Lung (tissue), 12 donors: Measurements from ENCODE around the gene PCSK1. TPM values are rescaled to one million over a fixed set of nuclear protein-coding genes. Genes with fewer than 3 reads are reported as not detected.

Experiments
- ATAC-seq: fragments of 200-7000 bp; cut with Tn5 transposase; one replicate; pipeline ENCODE4 v1.9.1; 2020; ENCODE audit warnings: moderate number of reproducible peaks; ENCODE audit not compliant: insufficient read depth, low FRiP score
- DNase-seq, 3 donors: peaks; one replicate each; pipeline ENCODE4 v3.0.0-alpha.2; 2013 to 2017
- H3K27ac ChIP-seq, 2 donors: one replicate each; pipeline ENCODE4 v1.5.1; 2013; ENCODE audit warnings: mild to moderate bottlenecking in 2 of 2, moderate library complexity in 2 of 2, control low read depth in 1 of 2, inconsistent platforms in 1 of 2, low read depth in 1 of 2, low read length in 1 of 2
- H3K27me3 ChIP-seq, 3 donors: one replicate each; pipeline ENCODE4 v1.5.1; 2013; ENCODE audit warnings: low read length in 2 of 3; ENCODE audit not compliant: control insufficient read depth in 3 of 3, insufficient read depth in 3 of 3
- H3K36me3 ChIP-seq, 4 donors: one replicate each; pipeline ENCODE4 v1.5.1; 2013; ENCODE audit warnings: low read length in 4 of 4, mild to moderate bottlenecking in 1 of 4, moderate library complexity in 1 of 4; ENCODE audit not compliant: control insufficient read depth in 4 of 4, insufficient read depth in 4 of 4
- H3K4me1 ChIP-seq, 5 donors: one replicate each; pipeline ENCODE4 v1.5.1; 2013; ENCODE audit warnings: low read length in 5 of 5, mild to moderate bottlenecking in 2 of 5, moderate library complexity in 1 of 5; ENCODE audit not compliant: control insufficient read depth in 5 of 5, insufficient read depth in 5 of 5
- H3K4me3 ChIP-seq: one replicate; pipeline ENCODE4 v1.5.1; 2013; ENCODE audit warnings: mild to moderate bottlenecking, control low read depth, moderate library complexity
- H3K9ac ChIP-seq, 2 donors: one replicate each; pipeline ENCODE4 v1.5.1; 2013; ENCODE audit warnings: low read length in 2 of 2, control low read depth in 1 of 2; ENCODE audit not compliant: insufficient read depth in 1 of 2
- H3K9me3 ChIP-seq, 4 donors: one replicate each; pipeline ENCODE4 v1.5.1; 2013; ENCODE audit warnings: low read length in 3 of 4, mild to moderate bottlenecking in 1 of 4, moderate library complexity in 1 of 4; ENCODE audit not compliant: control insufficient read depth in 4 of 4, insufficient read depth in 3 of 4
- CTCF ChIP-seq: IDR thresholded peaks from 2 replicates; pipeline ENCODE4 v1.5.1; 2012; ENCODE audit warnings: mild to moderate bottlenecking; ENCODE audit errors: control extremely low read depth, extremely low read depth
- WGBS, 2 donors: extraction: QIAGEN DNeasy Blood & Tissue Kit; methylation state at CpG; one replicate each; pipeline ENCODE4 v1.1.7; 2013; 5-methylcytosine and 5-hydroxymethylcytosine counted together
- polyA plus RNA-seq, 2 donors: library from polyadenylated mRNA; stranded (reverse); fragments of 200-250 nt; gene quantifications; one replicate each; pipeline ENCODE4 v1.2.1, GENCODE V29; 2013
- total RNA-seq, 2 donors: library from RNA; depleted of rRNA in 1 of 2; stranded (reverse); fragments of >200 nt in 1 of 2; gene quantifications; one replicate each; pipeline ENCODE4 v1.2.1, GENCODE V29; 2014 to 2021
- donor health status: control.
- donor health status: control.
- donor health status: Bipolar disorder and iron deficiency.
- donor health status: healthy.
- donor health status: DM: yes; HTN: yes; CAD: no.

The PCSK1 gene
- total and polyA plus RNA-seq, 4 donors: 0.08 to 3.3 (median 1.3) TPM

DNA sequence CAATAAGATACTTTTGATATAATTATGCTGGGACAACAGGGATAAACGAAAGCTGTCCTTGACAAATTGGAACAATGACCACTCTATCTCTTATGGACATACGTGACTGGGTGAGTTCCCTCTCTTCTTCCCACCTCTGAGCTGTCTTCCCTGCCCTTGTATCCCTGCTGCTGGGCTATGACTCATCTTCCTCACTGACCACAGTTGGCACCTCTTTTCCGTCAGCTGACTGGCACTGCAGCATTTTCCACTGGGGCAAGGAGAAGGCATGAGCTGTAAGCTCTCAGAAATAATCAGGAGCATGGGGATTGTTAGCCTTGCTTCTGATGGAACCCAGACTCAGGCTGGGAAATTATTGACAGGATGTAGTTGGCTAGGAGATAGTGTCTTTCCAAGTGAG lies 48.7 kb downstream of the PCSK1 start:
- Histone ChIP-seq H3K27ac (peak overlapping the region in 1 of 2 donors; percentile 67), H3K27me3 (peaks cover 0 to 2% (median 0%) of the 10 kb centered on the region in 3 donors), H3K4me1 (peaks cover 0 to 8% (median 0%) of the 10 kb centered on the region in 5 donors), H3K9ac (no peak overlapping the region), H3K9me3 (no peaks in the 10 kb centered on the region), H3K36me3 (no peaks in the 10 kb centered on the region), H3K4me3 (no peak overlapping the region)
- WGBS, 2 donors: 72 to 74% methylated on average over 3 of the region's 3 CpGs
- no peak for ATAC-seq
- no peak for TF ChIP-seq CTCF
- DNase-seq: no peak

DNA sequence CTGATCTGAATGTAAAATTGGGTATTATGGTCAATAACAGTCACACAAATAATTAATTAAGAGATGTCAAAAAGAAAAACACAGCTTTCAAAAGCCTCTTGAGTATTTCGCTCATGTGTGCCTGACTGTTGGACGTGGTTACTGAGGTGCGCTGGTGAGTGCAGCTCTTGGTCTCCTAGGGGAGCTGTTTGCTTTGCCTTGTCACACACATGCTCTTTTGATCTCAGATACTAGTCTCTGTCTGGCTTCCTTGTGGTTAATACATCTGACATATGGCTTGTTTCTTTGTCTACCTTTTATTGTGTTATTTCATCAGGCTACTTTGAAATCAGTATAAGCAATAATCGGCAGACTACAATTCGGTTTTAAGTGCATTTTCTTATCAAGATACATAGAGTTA lies 51.5 kb downstream of the PCSK1 start:
- WGBS, 2 donors: 62 to 86% methylated on average over 5 of the region's 5 CpGs
- no peaks in the 10 kb centered on the region for H3K9me3 ChIP-seq
- H3K36me3 ChIP-seq: no peaks in the 10 kb centered on the region
- no peak overlapping the region for H3K9ac ChIP-seq
- DNase-seq: peak in 1 of 3 donors; percentile 10
- H3K4me3 ChIP-seq: no peak overlapping the region
- no peak for ATAC-seq
- H3K27me3 ChIP-seq: peaks cover 0 to 2% (median 0%) of the 10 kb centered on the region in 3 donors
- H3K4me1 ChIP-seq: peaks cover 0 to 8% (median 0%) of the 10 kb centered on the region in 5 donors
- no peak overlapping the region for H3K27ac ChIP-seq
- TF ChIP-seq CTCF: no peak

DNA sequence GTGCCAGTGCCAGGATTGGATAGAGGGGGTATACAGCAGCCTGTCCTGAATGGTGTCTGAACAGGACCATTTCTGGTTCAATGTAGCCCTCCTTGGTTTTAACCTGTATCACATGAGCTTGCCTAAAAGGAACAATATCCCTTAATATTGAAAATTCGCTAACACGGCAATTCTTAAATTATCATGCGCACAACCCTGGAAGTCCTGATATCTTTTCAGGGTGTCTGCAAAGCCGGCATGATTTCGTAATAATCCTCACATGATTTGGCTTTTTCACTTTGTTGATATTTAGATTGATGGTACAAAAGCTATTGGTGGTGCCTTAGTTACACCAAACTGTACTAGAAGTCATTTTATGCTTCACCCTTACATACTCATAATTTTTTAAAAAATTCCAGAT lies 53.2 kb downstream of the PCSK1 start:
- H3K9me3 ChIP-seq: no peaks in the 10 kb centered on the region
- peaks cover 0 to 2% (median 0%) of the 10 kb centered on the region in 3 donors for H3K27me3 ChIP-seq
- no peak for DNase-seq
- no peaks in the 10 kb centered on the region for H3K36me3 ChIP-seq
- no peak for ATAC-seq
- WGBS, 2 donors: 84 to 86% methylated on average over 5 of the region's 5 CpGs
- H3K4me1 ChIP-seq: peaks cover 0 to 6% (median 0%) of the 10 kb centered on the region in 5 donors
- H3K9ac ChIP-seq: no peak overlapping the region
- H3K27ac ChIP-seq: no peak overlapping the region
- no peak overlapping the region for H3K4me3 ChIP-seq
- TF ChIP-seq CTCF: no peak

DNA sequence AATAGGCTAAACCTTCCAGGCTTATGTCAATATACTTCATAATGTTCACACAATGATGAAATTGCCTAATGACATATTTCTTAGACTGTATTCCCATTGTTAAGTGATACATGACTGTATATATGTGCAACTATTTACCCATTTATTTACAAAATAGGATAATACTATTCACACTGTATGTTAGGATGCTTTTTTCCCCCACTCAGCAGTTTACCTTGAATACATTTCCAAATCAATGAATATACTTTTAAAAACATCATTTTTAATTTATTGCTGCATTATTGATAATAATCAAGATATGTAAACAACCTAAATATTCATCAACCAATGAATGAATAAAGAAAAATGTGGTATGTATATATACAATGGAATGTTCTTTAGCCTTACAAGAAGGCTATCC lies 55.5 kb downstream of the PCSK1 start:
- no peak overlapping the region for H3K27ac ChIP-seq
- H3K9me3 ChIP-seq: no peaks in the 10 kb centered on the region
- no peak overlapping the region for H3K4me3 ChIP-seq
- DNase-seq (no peak), ATAC-seq (no peak)
- H3K27me3 ChIP-seq: no peaks in the 10 kb centered on the region
- H3K4me1 ChIP-seq: peaks cover 0 to 3% (median 0%) of the 10 kb centered on the region in 5 donors
- no peak for TF ChIP-seq CTCF
- no peak overlapping the region for H3K9ac ChIP-seq
- no peaks in the 10 kb centered on the region for H3K36me3 ChIP-seq
